Neutrophil (primary cell): ENCODE results near the gene PEAK1.

Source experiments
- H3K27ac ChIP-seq: fragments of 200-600 bp; sonication (generic); 2 replicates; pipeline ENCODE4 v1.5.1; 2016; ENCODE audit warnings: mild to moderate bottlenecking, moderate library complexity
- H3K27me3 ChIP-seq: fragments of 200-600 bp; sonication (generic); 2 replicates; pipeline ENCODE4 v1.6.0; 2016; ENCODE audit warnings: mild to moderate bottlenecking
- H3K36me3 ChIP-seq: fragments of 200-600 bp; sonication (generic); 2 replicates; pipeline ENCODE4 v1.5.1; 2017
- H3K4me1 ChIP-seq, 2 experiments: fragments of 200-600 bp in 1 of 2; sonication (generic) in 1 of 2; 1 replicate in 1 of 2; 2 replicates in 1 of 2; pipeline versions ENCODE4 v1.5.1 to v1.6.1; 2013 to 2016; ENCODE audit warnings: low read depth in 1 of 2, low read length in 1 of 2, mild to moderate bottlenecking in 1 of 2, moderate library complexity in 1 of 2; ENCODE audit not compliant: control insufficient read depth in 1 of 2, insufficient read depth in 1 of 2
- H3K4me3 ChIP-seq, 2 experiments: fragments of 200-600 bp in 1 of 2; sonication (generic) in 1 of 2; 1 replicate in 1 of 2; 2 replicates in 1 of 2; pipeline ENCODE4 v1.5.1; 2013 to 2016; ENCODE audit warnings: low read depth in 1 of 2, low read length in 1 of 2, mild to moderate bottlenecking in 1 of 2, moderate library complexity in 1 of 2
- H3K9me3 ChIP-seq: fragments of 200-600 bp; sonication (generic); 2 replicates; pipeline ENCODE4 v1.5.1; 2016
- TF ChIP-seq, protein P1 (sequence below): fragments of 200-600 bp; sonication (generic); IDR thresholded peaks from 2 replicates; pipeline ENCODE4 v1.5.1; 2016; ENCODE audit warnings: antibody characterized with exemption

The PEAK1 gene

GRCh38 chr15:77387365-77388105, 32.4 kb downstream of the PEAK1 start:
- H3K4me3 ChIP-seq, result no peak overlapping the region
- peaks cover 26 to 44% of the 10 kb centered on the region in 2 experiments for H3K4me1 ChIP-seq
- no peaks in the 10 kb centered on the region for H3K9me3 ChIP-seq
- no peaks in the 10 kb centered on the region for H3K36me3 ChIP-seq
- no peaks in the 10 kb centered on the region for H3K27me3 ChIP-seq
- H3K27ac ChIP-seq, result peak overlapping the region; percentile 58
- TF ChIP-seq, protein P1, sequence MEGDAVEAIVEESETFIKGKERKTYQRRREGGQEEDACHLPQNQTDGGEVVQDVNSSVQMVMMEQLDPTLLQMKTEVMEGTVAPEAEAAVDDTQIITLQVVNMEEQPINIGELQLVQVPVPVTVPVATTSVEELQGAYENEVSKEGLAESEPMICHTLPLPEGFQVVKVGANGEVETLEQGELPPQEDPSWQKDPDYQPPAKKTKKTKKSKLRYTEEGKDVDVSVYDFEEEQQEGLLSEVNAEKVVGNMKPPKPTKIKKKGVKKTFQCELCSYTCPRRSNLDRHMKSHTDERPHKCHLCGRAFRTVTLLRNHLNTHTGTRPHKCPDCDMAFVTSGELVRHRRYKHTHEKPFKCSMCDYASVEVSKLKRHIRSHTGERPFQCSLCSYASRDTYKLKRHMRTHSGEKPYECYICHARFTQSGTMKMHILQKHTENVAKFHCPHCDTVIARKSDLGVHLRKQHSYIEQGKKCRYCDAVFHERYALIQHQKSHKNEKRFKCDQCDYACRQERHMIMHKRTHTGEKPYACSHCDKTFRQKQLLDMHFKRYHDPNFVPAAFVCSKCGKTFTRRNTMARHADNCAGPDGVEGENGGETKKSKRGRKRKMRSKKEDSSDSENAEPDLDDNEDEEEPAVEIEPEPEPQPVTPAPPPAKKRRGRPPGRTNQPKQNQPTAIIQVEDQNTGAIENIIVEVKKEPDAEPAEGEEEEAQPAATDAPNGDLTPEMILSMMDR, result no peak

DNA sequence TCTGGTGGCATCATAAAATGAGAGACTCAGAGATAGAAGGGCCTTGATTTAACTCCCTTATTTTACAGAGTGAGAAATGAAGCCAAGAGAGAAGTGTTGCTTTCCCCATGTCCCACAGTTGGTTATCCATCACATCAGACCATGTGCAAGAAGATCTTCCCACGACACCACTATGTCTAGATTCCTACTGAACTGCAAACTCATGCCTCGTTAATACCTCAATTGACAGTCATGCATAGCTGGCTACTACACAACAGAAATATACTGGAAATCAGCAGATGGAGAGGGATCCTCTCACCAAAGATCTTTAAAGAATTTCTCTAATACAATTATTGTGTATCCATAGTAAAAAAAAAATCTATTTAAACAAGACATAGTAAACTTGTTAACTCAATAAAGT, 33.3 kb downstream of the PEAK1 start:
- Histone ChIP-seq H3K36me3 (no peaks in the 10 kb centered on the region), H3K27me3 (no peaks in the 10 kb centered on the region), H3K4me3 (no peak overlapping the region), H3K9me3 (no peaks in the 10 kb centered on the region), H3K27ac (peak overlapping the region; percentile 58), H3K4me1 (peaks cover 26 to 44% of the 10 kb centered on the region in 2 experiments)
- TF ChIP-seq, protein P1, result no peak

GRCh38 chr15:77384589-77385359, 35.1 kb downstream of the PEAK1 start:
- peaks cover 26 to 44% of the 10 kb centered on the region in 2 experiments for H3K4me1 ChIP-seq
- no peak overlapping the region for H3K4me3 ChIP-seq
- H3K9me3 ChIP-seq, result no peaks in the 10 kb centered on the region
- H3K27me3 ChIP-seq, result no peaks in the 10 kb centered on the region
- peak overlapping the region; percentile 37 for H3K27ac ChIP-seq
- TF ChIP-seq, protein P1, result no peak
- H3K36me3 ChIP-seq, result no peaks in the 10 kb centered on the region

GRCh38 chr15:77384086-77384485, 35.8 kb downstream of the PEAK1 start:
- Histone ChIP-seq H3K4me1 (peaks cover 26 to 44% of the 10 kb centered on the region in 2 experiments), H3K4me3 (no peak overlapping the region), H3K27ac (no peak overlapping the region), H3K36me3 (no peaks in the 10 kb centered on the region), H3K9me3 (no peaks in the 10 kb centered on the region), H3K27me3 (no peaks in the 10 kb centered on the region)
- TF ChIP-seq, protein P1, result no peak

DNA sequence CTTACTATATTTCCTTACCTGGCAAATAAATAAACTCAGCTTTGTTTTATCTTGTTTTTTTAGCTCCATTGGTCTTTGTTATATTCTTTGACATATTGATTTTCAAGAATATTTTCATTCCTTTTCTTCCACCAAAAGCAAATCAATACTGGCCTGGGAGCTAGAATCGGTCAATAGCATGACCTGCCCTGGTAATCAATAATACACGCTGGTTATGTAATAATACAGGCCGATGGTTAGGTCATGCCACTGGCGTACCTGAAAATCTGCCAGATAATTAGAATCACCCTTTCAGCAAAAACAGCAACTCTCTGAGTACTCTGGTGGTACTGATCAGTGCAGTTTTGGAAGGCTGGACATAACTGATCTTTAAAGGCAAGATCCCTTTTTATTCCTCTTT, 39.9 kb downstream of the PEAK1 start:
- Histone ChIP-seq H3K4me1 (peaks cover 11 to 20% of the 10 kb centered on the region in 2 experiments), H3K4me3 (no peak overlapping the region), H3K9me3 (no peaks in the 10 kb centered on the region), H3K27me3 (no peaks in the 10 kb centered on the region), H3K36me3 (no peaks in the 10 kb centered on the region), H3K27ac (no peak overlapping the region)
- TF ChIP-seq, protein P1, result no peak
